GM23248 (cell line): ENCODE measurements around the gene C4orf36.

Source experiments
- EZH2 ChIP-seq: fragments of 200-600 bp; sonication (generic); IDR thresholded peaks from 2 replicates; pipeline ENCODE4 v1.6.1; 2018; ENCODE audit warnings: antibody characterized with exemption, mild to moderate bottlenecking; ENCODE audit not compliant: insufficient read depth, poor library complexity, severe bottlenecking
- EZH2phosphoT487 ChIP-seq: fragments of 200-600 bp; sonication (generic); IDR thresholded peaks from 2 replicates; pipeline ENCODE4 v1.6.1; 2018; ENCODE audit warnings: antibody characterized with exemption, moderate library complexity, mild to moderate bottlenecking, low read depth; ENCODE audit not compliant: insufficient read depth

DNA sequence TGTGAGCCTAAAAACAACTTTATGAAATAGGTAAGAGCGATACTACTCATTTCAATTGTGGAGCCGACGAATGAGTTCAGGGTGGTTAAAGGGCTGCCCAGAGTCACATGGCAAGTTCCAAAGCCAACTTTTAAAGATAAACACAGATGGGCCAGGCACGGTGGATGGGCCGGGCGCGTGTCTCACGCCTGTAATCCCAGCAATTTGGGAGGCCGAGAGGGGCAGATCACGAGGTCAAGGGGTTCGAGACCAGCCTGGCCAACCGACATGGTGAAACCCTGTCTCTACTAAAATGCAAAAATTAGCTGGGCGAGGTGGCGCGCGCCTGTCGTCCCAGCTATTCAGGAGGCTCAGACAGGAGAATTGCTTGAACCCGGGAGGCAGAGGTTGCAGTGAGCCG lies 914 bp upstream of the C4orf36 start:
- no peak for TF ChIP-seq EZH2phosphoT487
- TF ChIP-seq EZH2 = no peak
